GM04504 (cell line): Measurements from ENCODE around the gene PKP3.
A peak's percentile ranks its signal among the peaks of the same experiment; 100 is the strongest.
"Not testable (repeated sequence)": the region's sequence is repeated elsewhere in the genome, so short reads cannot be mapped to it uniquely, and the experiment has no call there.

Source experiments
- DNase-seq: peaks from one replicate; pipeline ENCODE4 v3.0.0-alpha.2; 2012; ENCODE audit warnings: low read depth

PKP3 gene

GRCh38 chr11:396948-397548 lies 3.0 kb downstream of the PKP3 start:
- DNase-seq: peak; percentile 36

- no peak for DNase-seq
Measured at GRCh38 chr11:398826-399225, 4.8 kb downstream of the PKP3 start.

- no peak for DNase-seq
Measured at GRCh38 chr11:399731-400211, 5.8 kb downstream of the PKP3 start.

GRCh38 chr11:400241-400689 lies 6.3 kb downstream of the PKP3 start:
- no peak for DNase-seq

- not testable (repeated sequence) for DNase-seq
Measured at GRCh38 chr11:401196-401595, 7.2 kb downstream of the PKP3 start.

- DNase-seq: no peak
Measured at GRCh38 chr11:403021-403760, 9.2 kb downstream of the PKP3 start.

- no peak for DNase-seq
Measured at GRCh38 chr11:403761-404431, 9.9 kb downstream of the PKP3 start.

- DNase-seq: no peak
Measured at GRCh38 chr11:404551-405264, 10.7 kb downstream of the PKP3 start.

GRCh38 chr11:405323-405953 lies 11.4 kb downstream of the PKP3 start:
- no peak for DNase-seq

- DNase-seq: no peak
Measured at GRCh38 chr11:405954-406795, 12.2 kb downstream of the PKP3 start.

GRCh38 chr11:406796-407650 lies 13.0 kb downstream of the PKP3 start:
- peak; percentile 35 for DNase-seq

- no peak for DNase-seq
Measured at GRCh38 chr11:407651-408123, 13.7 kb downstream of the PKP3 start.

- no peak for DNase-seq
Measured at GRCh38 chr11:408154-409007, 14.4 kb downstream of the PKP3 start.

- no peak for DNase-seq
Measured at GRCh38 chr11:409008-409599, 15.1 kb downstream of the PKP3 start.

- no peak for DNase-seq
Measured at GRCh38 chr11:409600-410483, 15.8 kb downstream of the PKP3 start.

- not testable (repeated sequence) for DNase-seq
Measured at GRCh38 chr11:410711-411110, 16.7 kb downstream of the PKP3 start.

- not testable (repeated sequence) for DNase-seq
Measured at GRCh38 chr11:411520-411919, 17.5 kb downstream of the PKP3 start.
